ENCODE data around the gene DYSF.
A peak's percentile ranks its signal among the peaks of the same experiment; 100 is the strongest.
"Not testable (repeated sequence)": the region's sequence is repeated elsewhere in the genome, so short reads cannot be mapped to it uniquely, and the experiment has no call there.

The DYSF gene

GRCh38 chr2:71453404-71454220, at the start of gene DYSF:
Gene DYSF, plus strand, starts transcription at chr2:71453561.
- no peak for DNase-seq

GRCh38 chr2:71409611-71410010, 43.8 kb upstream of the DYSF start:
- DNase-seq, result no peak

- DNase-seq, result no peak
These were observed 42.7 kb upstream of the DYSF start for GRCh38 chr2:71410696-71411095.

- DNase-seq, result not testable (repeated sequence)
These were observed 36.5 kb upstream of the DYSF start for GRCh38 chr2:71416866-71417265.

- no peak for DNase-seq
These were observed 35.8 kb upstream of the DYSF start for GRCh38 chr2:71417300-71418202.

GRCh38 chr2:71419145-71419544, 34.2 kb upstream of the DYSF start:
- DNase-seq, result no peak

- no peak for DNase-seq
These were observed 33.4 kb upstream of the DYSF start for GRCh38 chr2:71419976-71420375.

GRCh38 chr2:71422786-71423185, 30.6 kb upstream of the DYSF start:
- no peak for DNase-seq

GRCh38 chr2:71423817-71424420, 29.4 kb upstream of the DYSF start:
- DNase-seq, result no peak

GRCh38 chr2:71426721-71427120, 26.6 kb upstream of the DYSF start:
- no peak for DNase-seq

- DNase-seq, result no peak
These were observed 24.6 kb upstream of the DYSF start for GRCh38 chr2:71428472-71429383.

GRCh38 chr2:71445142-71445541, 8.2 kb upstream of the DYSF start:
- DNase-seq, result not testable (repeated sequence)

GRCh38 chr2:71446505-71446904, 6.9 kb upstream of the DYSF start:
- no peak for DNase-seq

- DNase-seq, result no peak
These were observed 4.0 kb upstream of the DYSF start for GRCh38 chr2:71449343-71449742.

- DNase-seq, result no peak
These were observed 1.7 kb upstream of the DYSF start for GRCh38 chr2:71451705-71452104.

- peak; percentile 46 to 73 for DNase-seq
These were observed 796 bp upstream of the DYSF start for GRCh38 chr2:71452565-71452964.

- DNase-seq, result no peak
These were observed 1.1 kb downstream of the DYSF start for GRCh38 chr2:71454221-71455010.

GRCh38 chr2:71455011-71455740, 1.8 kb downstream of the DYSF start:
- DNase-seq, result no peak

- DNase-seq, result no peak
These were observed 2.6 kb downstream of the DYSF start for GRCh38 chr2:71455741-71456569.

- no peak for DNase-seq
These were observed 3.3 kb downstream of the DYSF start for GRCh38 chr2:71456617-71457016.

Data from NCI-H524 (cell line).